Endothelial cell of umbilical vein (primary cell): ENCODE results near the gene ADAM22. TPM values are rescaled to one million over a fixed set of nuclear protein-coding genes. Genes with fewer than 3 reads are reported as not detected.

Source experiments
- BruUV-seq: library from RNA; stranded (reverse); fragments of 400-500 nt; replicated peaks from 2 replicates; lab custom pipeline; 2021; lab: Mats Ljungman, UMichigan
- CTCF ChIA-PET: fragments of 300-600, 350-600 bp; sonication (Branson Sonifier 250); formaldehyde crosslinking; loops from one replicate; lab custom pipeline; 2021; ENCODE audit warnings: antibody characterized with exemption, inconsistent platforms; lab: Charles Lee
- POLR2A ChIA-PET: fragments of 300-600, 350-600 bp; sonication (Branson Sonifier 250); formaldehyde crosslinking; loops from one replicate; lab custom pipeline; 2021; ENCODE audit warnings: antibody characterized with exemption, inconsistent platforms; lab: Charles Lee
- DNase-seq: peaks from one replicate; pipeline ENCODE4 v3.0.0-alpha.2; 2011; ENCODE audit warnings: low read depth, low spot score
- FAIRE-seq: peaks from 2 replicates; lab custom pipeline; 2011; peaks lifted over from hg19 to GRCh38; lab: Jason Lieb, UNC
- H2AFZ ChIP-seq: 2 replicates; pipeline ENCODE4 v1.6.0; 2012; ENCODE audit warnings: low read depth, low read length, control low read depth, inconsistent platforms
- H3K27ac ChIP-seq: 2 replicates; pipeline ENCODE4 v1.5.1; 2011; ENCODE audit warnings: low read depth, mild to moderate bottlenecking, control low read depth, low read length, moderate library complexity; ENCODE audit not compliant: insufficient read depth
- H3K27me3 ChIP-seq, 2 experiments: 2 replicates each; pipeline versions ENCODE4 v1.6.0 to v1.6.1; 2011; ENCODE audit warnings: low read length in 2 of 2, mixed read lengths in 1 of 2; ENCODE audit not compliant: control insufficient read depth in 2 of 2, insufficient read depth in 2 of 2
- H3K36me3 ChIP-seq, 2 experiments: 2 replicates in 1 of 2; 3 replicates in 1 of 2; pipeline ENCODE4 v1.5.1; 2011; ENCODE audit warnings: low read length in 2 of 2, mild to moderate bottlenecking in 1 of 2, moderate library complexity in 1 of 2; ENCODE audit not compliant: control insufficient read depth in 2 of 2, insufficient read depth in 2 of 2; ENCODE audit errors: extremely low read depth in 1 of 2
- H3K4me1 ChIP-seq: 3 replicates; pipeline ENCODE4 v1.5.1; 2011; ENCODE audit warnings: mild to moderate bottlenecking, low read length; ENCODE audit not compliant: control insufficient read depth, insufficient read depth; ENCODE audit errors: extremely low read depth
- H3K4me2 ChIP-seq: 2 replicates; pipeline ENCODE4 v1.6.1; 2011; ENCODE audit warnings: low read length, control low read depth, mixed read lengths; ENCODE audit not compliant: insufficient read depth
- H3K4me3 ChIP-seq, 3 experiments: fragments of 200-600 bp in 1 of 3; sonication (generic), shearing (Covaris generic) in 1 of 3; replicated peaks in 1 of 3; 2 replicates each; pipeline ENCODE4 v1.5.1; 2011 to 2016; ENCODE audit warnings: control low read depth in 3 of 3, low read length in 3 of 3, mild to moderate bottlenecking in 2 of 3, inconsistent platforms in 1 of 3, low read depth in 1 of 3, moderate library complexity in 1 of 3; ENCODE audit not compliant: insufficient read depth in 1 of 3
- H3K79me2 ChIP-seq: 2 replicates; pipeline ENCODE4 v1.6.0; 2012; ENCODE audit warnings: low read length, inconsistent platforms; ENCODE audit not compliant: control insufficient read depth, insufficient read depth
- H3K9ac ChIP-seq: replicated peaks from 2 replicates; pipeline ENCODE3; 2011; ENCODE audit warnings: low read length, control low read depth; ENCODE audit not compliant: insufficient read depth; ENCODE audit errors: extremely low read depth
- H3K9me1 ChIP-seq: replicated peaks from 3 replicates; pipeline ENCODE4 v1.6.0; 2011; ENCODE audit warnings: mild to moderate bottlenecking, low read length; ENCODE audit not compliant: control insufficient read depth, insufficient read depth; ENCODE audit errors: extremely low read depth
- H3K9me3 ChIP-seq: replicated peaks from 2 replicates; pipeline ENCODE4 v1.5.1; 2012; ENCODE audit warnings: low read length, inconsistent platforms; ENCODE audit not compliant: control insufficient read depth, insufficient read depth
- H4K20me1 ChIP-seq: replicated peaks from 2 replicates; pipeline ENCODE3; 2011; ENCODE audit warnings: mild to moderate bottlenecking, low read length; ENCODE audit not compliant: control insufficient read depth, insufficient read depth; ENCODE audit errors: extremely low read depth
- CTCF ChIP-seq, 2 donors: IDR thresholded peaks; 1 replicate in 1 of 2; 2 replicates in 1 of 2; pipeline ENCODE4 v1.5.1; 2011; ENCODE audit warnings: low read length in 2 of 2, mild to moderate bottlenecking in 2 of 2, moderate library complexity in 2 of 2, control low read depth in 1 of 2, inconsistent platforms in 1 of 2, low read depth in 1 of 2; ENCODE audit not compliant: insufficient read depth in 1 of 2; ENCODE audit errors: extremely low read depth in 1 of 2
- EZH2 ChIP-seq: IDR thresholded peaks from 2 replicates; pipeline ENCODE4 v1.6.1; 2012; ENCODE audit warnings: borderline replicate concordance, low read depth, mild to moderate bottlenecking, moderate library complexity, low read length, inconsistent platforms; ENCODE audit not compliant: severe bottlenecking
- FOS ChIP-seq: IDR thresholded peaks from 2 replicates; pipeline ENCODE4 v1.6.1; 2011; ENCODE audit warnings: mild to moderate bottlenecking, low read length, moderate library complexity, borderline replicate concordance; ENCODE audit not compliant: insufficient read depth
- GATA2 ChIP-seq: IDR thresholded peaks from 2 replicates; pipeline ENCODE4 v1.7.0; 2011; ENCODE audit warnings: low read depth, mild to moderate bottlenecking, moderate library complexity, mixed read lengths, low read length; ENCODE audit not compliant: insufficient read length, insufficient read depth
- JUN ChIP-seq: IDR thresholded peaks from 2 replicates; pipeline ENCODE4 v1.6.1; 2011; ENCODE audit warnings: borderline replicate concordance, low read depth; ENCODE audit not compliant: insufficient read length, insufficient read depth
- MAX ChIP-seq: IDR thresholded peaks from 2 replicates; pipeline ENCODE4 v1.6.1; 2011; ENCODE audit not compliant: insufficient read depth, insufficient read length
- MYC ChIP-seq: IDR thresholded peaks from one replicate; pipeline ENCODE4 v1.6.1; 2011; ENCODE audit warnings: mild to moderate bottlenecking, low read depth, low read length
- POLR2A ChIP-seq: IDR thresholded peaks from 2 replicates; pipeline ENCODE4 v1.6.1; 2012; ENCODE audit warnings: low read depth, mild to moderate bottlenecking, control low read depth, low read length
- POLR2AphosphoS5 ChIP-seq: IDR thresholded peaks from 2 replicates; pipeline ENCODE4 v1.6.1; 2012; ENCODE audit warnings: low read depth, mild to moderate bottlenecking, control low read depth, low read length, moderate library complexity; ENCODE audit not compliant: insufficient read depth
- dilution Hi-C: fragments of 300-500 bp; cut with MboI; formaldehyde crosslinking; loops from one replicate; pipeline ENCODE4 v1.15.0; 2019; ENCODE audit warnings: low sequenced_read_pairs; ENCODE audit not compliant: extremely low pct_ligation_motif_present
- intact Hi-C: fragments of 100-400 bp; cut with micrococcal nuclease; formaldehyde crosslinking; loops from one replicate; pipeline ENCODE4 v1.10.0; 2022
- polyA plus RNA-seq, 4 experiments: library from polyadenylated mRNA; depleted of rRNA in 3 of 4; stranded (reverse) in 3 of 4; unstranded in 1 of 4; fragments of >200 nt; gene quantifications; 2 replicates each; pipeline versions ENCODE4 v1.2.1 to v1.2.3, GENCODE V29; 2011 to 2012; ENCODE audit warnings: missing spikeins in 1 of 4
- total RNA-seq: library from RNA; stranded (reverse); gene quantifications from 2 replicates; pipeline ENCODE4 v1.2.3, GENCODE V29; 2021

The ADAM22 gene
- total and polyA plus RNA-seq, 2 donors (not counting 3 experiments of a cell fraction or from before 2014, with no cell fraction given): 0.33 to 0.53 TPM

- H3K4me1 ChIP-seq: no peaks in the 10 kb centered on the region
- no peak overlapping the region for H2AFZ ChIP-seq
- no peak overlapping the region for H3K9ac ChIP-seq
- dilution Hi-C loops: no loop called here
- no peaks in the 10 kb centered on the region for H3K27me3 ChIP-seq
- intact Hi-C loops: no loop called here
- H3K27ac ChIP-seq: no peak overlapping the region
- no peaks in the 10 kb centered on the region for H3K79me2 ChIP-seq
- H3K9me1 ChIP-seq: no peaks in the 10 kb centered on the region
- FAIRE-seq (no peak), DNase-seq (no peak)
- ChIA-PET POLR2A (no interaction called here), CTCF (interaction anchor here (1.2 kb wide), 1 partner anchor 8 kb away, joined by 3 read pairs; no protein-coding TSS in a partner anchor)
- H3K36me3 ChIP-seq: no peaks in the 10 kb centered on the region
- no peak overlapping the region for H3K4me3 ChIP-seq
- H4K20me1 ChIP-seq: no peaks in the 10 kb centered on the region
- no peak for TF ChIP-seq EZH2
- no peak for TF ChIP-seq FOS
- no peak for TF ChIP-seq CTCF (IDR thresholded peaks at IDR 0.05; ENCODE audit: extremely low read depth in 1 of 2, insufficient read depth in 1 of 2, low read depth in 1 of 2, low read length in 2 of 2)
- no peak for TF ChIP-seq POLR2AphosphoS5
- TF ChIP-seq JUN: no peak
- no peak for TF ChIP-seq GATA2
- no peak for TF ChIP-seq POLR2A
- no peak for TF ChIP-seq MYC
- TF ChIP-seq MAX: no peak
- no peaks in the 10 kb centered on the region for H3K9me3 ChIP-seq
- BruUV-seq: no TSS peak
- H3K4me2 ChIP-seq: no peak overlapping the region
Measured at GRCh38 chr7:88002617-88003016, 68.6 kb downstream of the ADAM22 start.
